Panc1 (cell line): ENCODE measurements around the gene TBC1D7.

Experiments used
- SIN3A ChIP-seq: IDR thresholded peaks from 2 replicates; pipeline ENCODE4 v1.6.1; 2012; ENCODE audit warnings: low read depth, mild to moderate bottlenecking, low read length, moderate library complexity, borderline replicate concordance; ENCODE audit not compliant: insufficient read depth
- TF ChIP-seq, protein P1 (sequence below): fragments of 450-650 bp; IDR thresholded peaks from 2 replicates; pipeline ENCODE4 v1.5.1; 2017; ENCODE audit warnings: mild to moderate bottlenecking
- TF ChIP-seq, protein P2 (sequence below), 2 experiments: IDR thresholded peaks; 2 replicates each; pipeline ENCODE4 v1.6.1; 2011 to 2012; ENCODE audit warnings: low read depth in 2 of 2, control low read depth in 1 of 2, low read length in 1 of 2, mild to moderate bottlenecking in 1 of 2, moderate library complexity in 1 of 2; ENCODE audit not compliant: insufficient read depth in 1 of 2

- TF ChIP-seq, protein P1, sequence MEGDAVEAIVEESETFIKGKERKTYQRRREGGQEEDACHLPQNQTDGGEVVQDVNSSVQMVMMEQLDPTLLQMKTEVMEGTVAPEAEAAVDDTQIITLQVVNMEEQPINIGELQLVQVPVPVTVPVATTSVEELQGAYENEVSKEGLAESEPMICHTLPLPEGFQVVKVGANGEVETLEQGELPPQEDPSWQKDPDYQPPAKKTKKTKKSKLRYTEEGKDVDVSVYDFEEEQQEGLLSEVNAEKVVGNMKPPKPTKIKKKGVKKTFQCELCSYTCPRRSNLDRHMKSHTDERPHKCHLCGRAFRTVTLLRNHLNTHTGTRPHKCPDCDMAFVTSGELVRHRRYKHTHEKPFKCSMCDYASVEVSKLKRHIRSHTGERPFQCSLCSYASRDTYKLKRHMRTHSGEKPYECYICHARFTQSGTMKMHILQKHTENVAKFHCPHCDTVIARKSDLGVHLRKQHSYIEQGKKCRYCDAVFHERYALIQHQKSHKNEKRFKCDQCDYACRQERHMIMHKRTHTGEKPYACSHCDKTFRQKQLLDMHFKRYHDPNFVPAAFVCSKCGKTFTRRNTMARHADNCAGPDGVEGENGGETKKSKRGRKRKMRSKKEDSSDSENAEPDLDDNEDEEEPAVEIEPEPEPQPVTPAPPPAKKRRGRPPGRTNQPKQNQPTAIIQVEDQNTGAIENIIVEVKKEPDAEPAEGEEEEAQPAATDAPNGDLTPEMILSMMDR, result no peak
- TF ChIP-seq, protein P2, sequence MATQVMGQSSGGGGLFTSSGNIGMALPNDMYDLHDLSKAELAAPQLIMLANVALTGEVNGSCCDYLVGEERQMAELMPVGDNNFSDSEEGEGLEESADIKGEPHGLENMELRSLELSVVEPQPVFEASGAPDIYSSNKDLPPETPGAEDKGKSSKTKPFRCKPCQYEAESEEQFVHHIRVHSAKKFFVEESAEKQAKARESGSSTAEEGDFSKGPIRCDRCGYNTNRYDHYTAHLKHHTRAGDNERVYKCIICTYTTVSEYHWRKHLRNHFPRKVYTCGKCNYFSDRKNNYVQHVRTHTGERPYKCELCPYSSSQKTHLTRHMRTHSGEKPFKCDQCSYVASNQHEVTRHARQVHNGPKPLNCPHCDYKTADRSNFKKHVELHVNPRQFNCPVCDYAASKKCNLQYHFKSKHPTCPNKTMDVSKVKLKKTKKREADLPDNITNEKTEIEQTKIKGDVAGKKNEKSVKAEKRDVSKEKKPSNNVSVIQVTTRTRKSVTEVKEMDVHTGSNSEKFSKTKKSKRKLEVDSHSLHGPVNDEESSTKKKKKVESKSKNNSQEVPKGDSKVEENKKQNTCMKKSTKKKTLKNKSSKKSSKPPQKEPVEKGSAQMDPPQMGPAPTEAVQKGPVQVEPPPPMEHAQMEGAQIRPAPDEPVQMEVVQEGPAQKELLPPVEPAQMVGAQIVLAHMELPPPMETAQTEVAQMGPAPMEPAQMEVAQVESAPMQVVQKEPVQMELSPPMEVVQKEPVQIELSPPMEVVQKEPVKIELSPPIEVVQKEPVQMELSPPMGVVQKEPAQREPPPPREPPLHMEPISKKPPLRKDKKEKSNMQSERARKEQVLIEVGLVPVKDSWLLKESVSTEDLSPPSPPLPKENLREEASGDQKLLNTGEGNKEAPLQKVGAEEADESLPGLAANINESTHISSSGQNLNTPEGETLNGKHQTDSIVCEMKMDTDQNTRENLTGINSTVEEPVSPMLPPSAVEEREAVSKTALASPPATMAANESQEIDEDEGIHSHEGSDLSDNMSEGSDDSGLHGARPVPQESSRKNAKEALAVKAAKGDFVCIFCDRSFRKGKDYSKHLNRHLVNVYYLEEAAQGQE (IDR thresholded peaks at IDR 0.05; ENCODE audit: insufficient read depth in 1 of 2, low read depth in 2 of 2, low read length in 1 of 2), result no peak
- TF ChIP-seq SIN3A, result no peak
Observed at GRCh38 chr6:13372076-13372475, 43.7 kb upstream of the TBC1D7 start.
